Inferior parietal cortex (tissue), 1 donor: ENCODE measurements around the gene PDE2A.

Experiments
- DNase-seq: peaks from one replicate; pipeline ENCODE4 v3.0.0-alpha.2; 2016; ENCODE audit errors: extremely low spot score

Gene PDE2A

DNA sequence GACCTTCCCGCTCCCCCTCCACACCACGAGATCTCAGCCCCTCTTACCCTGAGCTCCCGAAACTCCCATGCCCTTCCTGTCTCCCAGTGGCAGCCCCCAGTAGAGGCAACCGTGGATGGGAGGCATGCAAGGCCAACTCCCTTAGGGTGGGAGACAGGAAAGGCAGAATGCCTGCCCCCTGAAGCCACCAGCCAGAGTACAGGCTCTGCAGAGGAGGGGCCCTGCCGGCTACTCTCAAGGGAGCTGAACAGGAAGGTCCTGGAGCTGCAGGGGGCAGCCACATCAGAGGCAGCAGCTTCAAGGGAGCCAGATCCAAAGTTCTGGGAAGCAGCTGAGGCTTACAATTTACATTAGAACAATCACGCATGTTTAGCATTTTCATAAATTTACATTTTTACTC is 38.3 kb downstream of the PDE2A start:
- no peak for DNase-seq

DNA sequence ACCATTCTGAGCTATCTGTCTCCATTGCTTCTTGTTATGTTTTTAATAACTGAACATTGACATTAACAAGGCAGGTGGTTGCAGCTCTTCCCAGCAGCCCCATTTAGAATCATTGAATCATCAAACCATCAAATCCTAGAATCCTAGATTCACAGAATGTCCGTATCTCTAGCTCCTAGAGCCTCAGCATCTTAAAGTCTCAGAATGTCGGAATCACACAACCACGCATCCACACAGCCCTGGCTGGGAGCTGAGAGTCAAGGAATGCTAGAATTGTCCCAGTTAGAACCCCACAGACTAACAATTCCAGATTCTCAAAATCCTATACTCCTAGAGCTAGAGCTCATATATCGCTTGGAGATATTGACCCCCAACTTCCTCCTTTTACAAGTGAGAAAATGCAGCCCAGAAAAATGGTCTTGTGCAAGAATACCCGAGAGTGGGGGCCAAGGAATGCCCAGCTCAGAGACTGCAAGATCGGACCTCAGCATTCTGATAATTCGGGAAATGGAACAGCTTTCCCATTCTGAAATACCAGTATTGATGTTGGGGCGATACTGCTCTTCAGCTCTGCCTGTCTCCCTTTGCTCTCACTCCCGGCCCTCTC is 38.8 kb downstream of the PDE2A start:
- no peak for DNase-seq

DNA sequence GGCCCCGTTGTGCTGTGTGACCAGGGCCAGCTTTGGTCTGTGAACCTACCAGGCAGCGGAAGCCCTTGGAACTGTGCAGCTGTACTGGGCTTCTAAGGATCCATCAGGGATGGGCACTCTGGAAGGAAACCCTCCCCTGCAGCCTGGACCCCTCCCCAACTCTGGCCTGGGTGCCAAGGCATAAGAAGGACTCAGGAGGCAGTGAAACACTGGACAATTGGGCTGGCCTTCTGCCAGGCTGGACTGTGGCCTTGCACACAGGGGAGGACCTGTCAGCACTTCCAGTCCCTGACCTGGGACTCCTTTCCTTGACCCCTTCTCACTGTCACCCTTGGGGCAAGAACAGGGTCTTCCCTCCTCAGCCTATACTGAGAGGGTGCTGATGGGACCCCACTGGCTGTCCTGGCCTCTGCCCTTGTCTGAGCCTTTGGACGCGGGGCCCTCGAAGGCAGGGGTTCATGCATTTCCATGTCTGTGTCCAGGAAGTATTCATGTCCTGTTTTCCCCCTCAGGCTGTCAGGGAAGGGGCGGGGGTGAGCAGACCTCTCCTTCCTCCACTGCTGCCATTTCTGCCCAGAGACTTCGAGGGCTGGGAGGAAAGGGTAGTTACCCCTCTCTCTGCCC is 39.6 kb downstream of the PDE2A start:
- no peak for DNase-seq

DNA sequence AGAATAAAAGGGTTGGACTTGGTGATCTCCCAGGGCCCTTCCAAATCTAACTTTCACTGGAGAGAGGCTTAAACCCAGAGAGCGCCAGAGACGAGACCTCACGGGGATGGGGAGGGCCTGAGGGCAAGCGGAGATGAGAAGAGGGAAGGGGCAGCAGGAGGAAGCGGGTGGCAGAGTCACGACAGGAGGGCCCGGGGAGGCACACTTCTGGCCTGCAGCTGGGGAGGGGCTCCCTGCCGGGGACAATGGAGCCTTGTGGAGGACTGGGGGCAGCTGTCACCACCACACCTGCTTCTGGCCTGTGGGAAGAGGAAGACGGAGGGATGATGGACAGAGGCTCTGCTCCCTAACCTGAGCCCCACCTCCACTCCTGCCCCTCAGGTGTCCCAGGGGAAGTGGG is 40.2 kb downstream of the PDE2A start:
- DNase-seq, result no peak

DNA sequence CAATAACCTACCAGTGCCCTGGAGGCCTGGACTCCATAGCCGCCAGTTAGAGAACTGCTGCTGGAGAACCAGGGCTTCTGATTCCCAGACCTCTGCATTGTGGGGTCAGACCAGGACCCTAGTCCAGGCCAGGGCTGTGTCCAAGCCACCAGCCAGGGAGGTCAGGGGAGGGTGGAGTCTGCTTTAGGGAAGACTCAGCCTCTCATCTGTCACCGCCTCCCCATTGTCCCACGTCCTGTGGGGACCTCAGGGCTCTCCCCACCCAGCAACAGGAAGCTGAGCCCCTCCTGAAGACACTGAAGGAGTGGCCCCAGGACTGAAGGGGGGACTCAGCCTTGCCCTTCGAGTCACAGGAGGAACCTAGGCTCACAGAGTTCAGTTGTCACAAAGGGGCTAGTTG is 41.2 kb downstream of the PDE2A start:
- no peak for DNase-seq

DNA sequence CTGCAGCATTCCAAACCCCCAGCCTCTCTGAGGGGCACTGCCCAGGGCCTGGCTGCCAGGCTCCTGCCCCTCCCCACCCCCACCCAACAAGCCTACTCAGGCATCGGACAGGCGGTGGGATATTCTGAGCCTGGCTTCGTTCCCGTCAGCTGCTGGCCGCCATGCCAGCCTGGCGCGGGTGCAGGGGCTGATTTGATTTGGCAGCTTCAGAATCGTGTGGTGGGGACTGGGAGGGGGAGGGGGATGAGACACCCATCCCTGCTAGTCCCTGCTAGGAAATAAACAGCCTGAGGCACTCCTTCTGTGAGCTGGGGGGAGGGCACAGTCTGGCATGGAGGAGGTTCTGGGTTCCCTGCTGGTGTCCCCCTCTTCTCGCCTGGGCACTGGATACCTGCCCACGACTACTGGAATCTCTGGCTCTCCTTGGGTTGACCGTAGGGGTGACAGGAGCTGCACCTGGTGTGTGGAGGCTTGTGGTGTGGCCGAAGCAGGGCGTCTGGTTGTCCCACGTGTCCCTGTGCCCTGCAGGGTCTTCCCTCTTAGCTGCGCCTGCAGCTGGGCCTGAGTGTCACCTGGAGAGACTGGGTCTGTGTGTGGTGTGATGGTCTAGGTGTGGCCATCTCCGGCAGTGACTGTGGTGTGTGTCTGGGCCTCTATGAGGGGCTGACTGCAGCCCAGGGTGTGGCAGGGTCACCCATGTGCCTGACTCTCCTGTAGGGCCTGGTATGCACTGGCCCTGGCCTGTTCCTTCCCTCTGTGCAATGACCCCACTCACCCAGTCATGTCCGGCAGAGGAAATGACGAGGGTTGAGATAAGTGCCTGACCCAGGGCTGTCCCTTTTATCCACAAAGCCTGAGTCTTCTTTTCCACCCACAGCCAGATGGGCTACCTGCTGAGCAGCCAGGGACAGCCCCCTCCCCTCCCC is 42.2 kb downstream of the PDE2A start:
- no peak for DNase-seq

DNA sequence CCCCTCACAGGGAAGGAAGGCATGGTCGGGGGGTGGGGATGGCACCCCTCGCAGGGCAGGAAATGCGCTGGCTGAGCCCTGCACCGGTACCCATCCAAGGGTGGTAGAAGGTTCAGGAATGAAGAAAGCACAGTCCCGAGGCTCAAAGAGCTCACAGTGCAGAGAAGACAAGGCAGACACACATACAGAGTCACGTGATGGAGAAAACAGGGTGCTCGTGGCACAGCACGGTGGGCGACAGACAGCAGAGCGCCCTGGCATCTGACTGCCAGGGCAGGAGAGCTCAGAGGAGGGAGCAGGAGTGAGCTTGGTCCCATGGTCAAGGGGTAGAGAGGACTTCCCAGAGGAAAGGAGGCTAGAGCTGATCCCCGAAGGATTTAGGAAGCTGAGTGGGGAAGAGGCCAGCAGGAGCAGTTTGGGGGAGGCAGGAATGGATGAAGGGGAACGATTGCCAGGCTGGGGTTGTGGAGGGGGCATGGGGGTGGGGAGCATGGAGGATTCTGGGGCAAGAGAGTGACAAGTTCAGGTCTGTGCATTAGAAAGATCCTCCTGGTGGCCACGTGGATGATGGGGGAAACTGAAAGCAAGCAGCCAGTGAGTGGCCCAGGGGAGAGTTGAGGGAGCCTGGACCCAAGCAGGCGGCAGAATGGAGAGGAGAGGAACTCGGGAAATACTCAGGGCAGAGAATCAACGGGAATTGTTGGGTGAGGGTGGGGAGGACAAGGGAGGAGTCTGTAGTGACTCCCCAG is 43.9 kb downstream of the PDE2A start:
- peak; percentile 58 for DNase-seq

DNA sequence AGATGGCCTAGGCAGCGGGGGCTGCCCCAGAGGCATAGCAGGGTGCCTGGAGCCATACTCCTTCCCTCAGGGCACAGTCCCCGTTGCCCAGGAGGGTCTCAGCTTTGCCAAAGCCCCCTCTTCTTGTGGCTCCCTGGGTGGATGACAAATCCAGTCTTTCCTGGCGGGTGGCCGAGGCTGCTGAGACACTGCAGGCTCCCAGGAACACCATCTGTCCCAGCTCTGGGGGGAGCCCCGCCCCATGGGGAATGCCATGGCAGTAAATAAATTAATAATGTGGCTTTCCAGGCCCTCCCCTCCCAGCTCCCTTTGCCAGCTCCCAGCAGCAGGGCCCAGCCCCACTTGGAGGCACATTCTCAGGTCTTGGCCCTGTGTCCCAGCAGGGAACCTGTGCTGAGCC is 45.0 kb downstream of the PDE2A start:
- DNase-seq, result peak; percentile 63

DNA sequence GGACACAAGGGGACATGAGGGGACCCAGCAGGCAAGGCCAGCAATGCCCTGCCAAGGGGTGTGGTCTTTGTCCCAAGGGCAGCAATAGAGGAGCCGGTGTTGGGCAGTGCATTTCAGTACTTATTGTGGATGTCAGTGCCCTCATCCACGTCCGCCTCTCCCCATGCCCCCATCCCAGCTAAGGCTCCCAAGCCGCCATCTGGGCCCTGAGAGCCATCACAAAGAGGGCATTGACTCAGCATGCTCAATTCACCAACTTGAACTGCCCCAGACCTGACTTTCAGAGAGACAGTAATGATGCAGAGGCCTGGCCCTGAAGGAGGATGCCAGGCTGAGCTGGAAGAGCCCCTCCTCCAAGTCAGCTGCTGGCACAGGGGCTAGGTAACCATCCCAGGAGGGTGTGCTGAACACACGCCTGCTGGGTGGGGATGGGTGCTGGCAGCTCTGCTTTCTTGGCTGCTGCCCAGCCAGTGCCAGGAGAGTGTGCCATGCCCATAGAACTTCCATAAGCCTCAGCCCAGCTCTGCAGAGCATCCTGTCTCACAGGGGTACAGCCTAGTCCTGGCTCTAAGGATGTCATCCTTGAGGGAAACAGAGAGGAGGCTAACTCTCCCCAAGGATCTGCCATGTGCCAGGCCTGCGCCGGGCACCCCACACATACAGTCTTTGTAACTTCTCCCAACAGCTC is 46.5 kb downstream of the PDE2A start:
- peak; percentile 48 for DNase-seq

DNA sequence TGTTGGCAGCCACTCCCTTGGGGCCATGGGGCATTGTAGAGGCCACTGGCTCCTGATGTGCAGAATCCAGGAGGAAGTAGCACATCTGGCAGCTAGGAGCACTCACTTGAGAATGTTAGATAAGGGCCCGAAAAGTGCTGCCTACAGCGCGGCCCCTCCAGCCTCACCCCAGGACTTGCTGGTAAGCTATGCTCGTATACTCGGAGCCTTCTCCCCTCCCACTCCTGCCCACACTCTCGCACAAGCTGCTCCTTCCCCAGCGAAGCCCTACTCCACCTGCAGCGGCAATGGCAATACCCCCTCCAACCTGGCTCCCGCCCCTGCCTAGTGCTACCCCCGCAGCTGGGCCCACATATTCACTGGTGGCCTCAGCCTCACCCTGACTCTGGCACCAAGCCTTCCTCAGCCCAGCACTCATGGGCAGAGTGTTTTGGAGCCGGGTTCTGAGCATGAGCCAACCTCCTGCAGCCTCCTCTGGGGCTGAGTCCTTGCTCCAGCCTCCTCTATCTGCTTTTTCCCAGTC is 47.7 kb downstream of the PDE2A start:
- no peak for DNase-seq

DNA sequence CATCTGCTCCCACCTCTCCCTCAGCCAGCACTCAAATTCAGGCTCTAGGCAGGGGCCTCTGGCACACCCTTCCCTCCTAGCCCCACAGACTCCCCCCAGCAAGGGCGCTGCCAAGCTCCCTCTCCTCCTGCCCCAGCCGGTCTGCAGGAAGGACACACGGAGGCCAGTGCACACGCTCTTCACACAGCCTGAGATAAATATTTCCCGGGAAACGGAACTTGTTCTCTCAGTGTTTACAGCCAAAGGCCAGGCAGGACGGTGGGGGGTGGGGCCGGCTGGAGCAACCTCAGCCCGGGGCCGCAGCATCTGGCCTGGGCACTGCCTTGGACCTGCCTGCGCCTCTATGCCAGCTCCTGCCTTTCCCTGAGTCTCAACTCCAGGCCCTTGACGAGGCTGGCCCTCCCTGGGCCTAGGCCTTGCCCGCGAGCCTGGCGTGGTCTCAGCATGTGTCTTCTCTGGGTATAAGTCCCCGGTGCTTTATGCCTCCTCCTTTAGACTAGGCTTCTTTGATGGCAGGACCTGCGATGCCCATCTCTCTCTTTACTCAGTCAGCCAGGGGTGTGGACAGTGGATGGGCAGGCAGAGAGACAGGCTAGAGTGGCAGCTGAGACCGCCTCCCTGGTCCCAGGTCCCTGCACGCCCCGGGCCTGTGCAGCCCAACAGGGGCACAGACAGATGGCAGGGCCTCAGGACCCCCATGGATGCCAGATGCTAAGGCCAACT is 48.4 kb downstream of the PDE2A start:
- DNase-seq, result no peak

DNA sequence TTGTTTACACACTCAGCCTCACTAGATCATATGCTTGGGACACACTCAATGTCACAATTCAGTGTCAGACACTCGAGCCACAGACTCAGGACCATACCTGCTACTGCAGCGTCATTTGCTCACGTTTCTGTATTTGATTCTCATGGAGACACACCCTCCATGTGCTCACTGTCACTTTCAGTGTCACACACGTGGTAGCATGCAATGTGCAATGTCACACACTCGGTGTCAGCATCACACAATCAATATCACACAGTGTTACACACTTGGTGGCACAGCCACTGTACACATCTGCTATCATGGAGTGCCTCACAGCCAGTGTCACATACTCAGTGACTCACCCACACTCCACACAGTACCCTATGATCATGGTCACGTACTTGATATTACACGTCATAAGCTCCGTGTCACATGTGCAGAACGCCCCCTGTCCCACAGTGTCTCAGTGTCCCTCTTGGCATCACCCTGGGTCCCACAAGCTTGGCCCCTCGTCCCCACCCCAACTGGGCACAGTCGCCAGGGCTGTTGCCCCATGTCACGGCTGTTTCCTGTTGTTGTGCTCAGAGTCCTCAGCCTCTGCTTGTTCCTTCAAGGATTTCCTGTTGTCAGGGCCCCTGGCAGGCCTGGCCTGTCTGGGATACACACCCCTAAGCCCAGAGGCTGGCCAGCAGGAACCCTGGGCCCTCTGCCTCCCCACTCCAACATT is 49.6 kb downstream of the PDE2A start:
- no peak for DNase-seq

DNA sequence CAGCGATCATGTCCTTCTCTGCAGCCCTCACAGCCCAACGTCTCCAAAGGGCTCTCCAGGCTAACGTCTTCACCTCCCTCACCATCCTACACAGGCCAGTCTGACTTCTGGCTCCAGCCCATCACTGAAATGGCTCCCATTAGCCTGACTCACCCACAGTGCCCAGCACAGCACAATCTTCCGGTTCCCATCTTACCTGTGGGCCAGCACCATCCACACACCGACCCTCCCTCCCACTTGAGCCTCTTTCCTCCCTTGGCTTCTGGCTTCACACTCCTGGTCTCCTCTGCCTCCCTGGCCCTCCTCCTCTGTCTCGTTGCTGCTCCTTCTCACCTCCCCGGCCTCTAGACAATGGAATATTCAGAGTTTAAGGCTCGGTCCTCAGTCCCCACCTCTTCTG is 51.2 kb downstream of the PDE2A start:
- DNase-seq, result no peak

DNA sequence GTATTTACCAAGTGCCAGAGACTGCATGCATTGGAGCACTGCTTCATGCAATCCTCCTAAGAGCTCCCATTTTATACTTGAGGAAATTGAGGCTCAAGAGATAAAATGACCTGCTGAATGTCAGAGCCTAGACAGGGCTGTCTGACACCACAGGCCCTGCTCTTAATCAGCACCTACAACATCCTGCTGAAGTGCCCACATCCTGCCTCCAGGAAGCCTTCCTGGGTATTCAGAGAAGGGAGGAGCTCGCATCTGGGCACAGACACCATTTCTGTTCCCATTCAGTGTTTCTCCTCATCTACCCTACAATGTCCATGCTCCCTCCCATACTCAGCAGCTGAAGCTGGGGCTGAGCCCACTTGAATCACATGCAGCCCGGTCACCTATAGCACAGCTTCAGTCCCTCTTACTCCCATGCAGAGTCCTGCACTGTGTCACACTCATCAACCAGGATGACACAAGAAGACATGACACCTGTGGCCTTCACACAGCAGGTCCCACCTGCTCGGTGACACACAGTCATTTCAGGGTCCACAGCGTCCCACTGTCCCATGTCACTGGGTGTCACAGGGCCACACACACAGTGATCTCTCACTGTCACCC is 53.1 kb downstream of the PDE2A start:
- no peak for DNase-seq

DNA sequence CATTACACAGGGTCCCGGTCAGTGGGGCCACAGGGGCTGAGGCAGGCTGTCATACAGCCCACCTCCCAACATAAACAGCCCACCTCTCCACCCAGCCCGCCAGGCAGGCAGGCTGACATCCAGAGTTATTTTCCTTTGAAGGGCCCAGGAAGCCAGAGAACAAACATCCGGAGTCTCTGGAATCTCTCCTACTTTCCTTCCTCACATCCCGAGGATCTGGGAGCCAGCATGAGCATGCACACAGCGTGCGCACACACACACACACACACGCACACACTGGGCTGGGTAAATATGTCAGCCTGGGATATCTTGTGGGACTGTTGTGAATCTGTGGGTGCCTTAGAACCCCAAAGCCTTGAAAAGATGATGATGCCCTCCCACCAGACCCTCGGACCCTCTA is 55.4 kb downstream of the PDE2A start:
- DNase-seq, result no peak

DNA sequence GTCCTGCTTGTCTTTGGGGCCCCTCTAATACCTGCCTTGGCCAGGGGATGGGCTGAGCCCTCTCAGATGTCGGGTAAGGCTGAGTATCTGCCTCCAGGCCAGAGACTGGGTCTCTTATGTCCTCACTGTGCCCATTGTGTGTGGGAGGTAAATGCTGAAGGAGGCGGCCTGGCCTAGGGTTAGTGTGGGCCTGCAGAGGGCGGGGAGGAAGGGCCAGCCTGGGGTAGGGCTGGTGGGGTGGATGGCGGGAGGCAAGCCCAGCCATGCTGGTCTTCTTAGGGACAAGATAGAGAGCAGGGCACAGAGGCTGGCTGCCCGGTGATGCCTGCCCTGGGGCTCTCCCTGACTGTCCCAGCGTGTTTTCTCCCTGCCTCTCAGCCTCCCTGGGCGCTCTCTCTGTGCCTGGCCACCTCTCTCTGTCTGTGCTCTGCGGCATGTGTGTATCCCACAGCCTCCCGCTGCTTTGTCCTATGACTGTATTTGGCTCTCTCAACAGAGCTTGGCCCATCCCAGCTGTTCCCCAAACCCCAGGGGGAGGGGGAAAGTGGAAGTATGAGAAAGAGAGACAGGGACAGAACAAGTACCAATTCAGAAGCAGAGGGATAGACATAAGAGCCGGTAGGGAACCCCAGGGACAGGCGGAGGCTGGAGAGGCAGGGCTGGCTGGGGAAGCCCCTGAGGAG is 57.0 kb downstream of the PDE2A start:
- peak; percentile 49 for DNase-seq

DNA sequence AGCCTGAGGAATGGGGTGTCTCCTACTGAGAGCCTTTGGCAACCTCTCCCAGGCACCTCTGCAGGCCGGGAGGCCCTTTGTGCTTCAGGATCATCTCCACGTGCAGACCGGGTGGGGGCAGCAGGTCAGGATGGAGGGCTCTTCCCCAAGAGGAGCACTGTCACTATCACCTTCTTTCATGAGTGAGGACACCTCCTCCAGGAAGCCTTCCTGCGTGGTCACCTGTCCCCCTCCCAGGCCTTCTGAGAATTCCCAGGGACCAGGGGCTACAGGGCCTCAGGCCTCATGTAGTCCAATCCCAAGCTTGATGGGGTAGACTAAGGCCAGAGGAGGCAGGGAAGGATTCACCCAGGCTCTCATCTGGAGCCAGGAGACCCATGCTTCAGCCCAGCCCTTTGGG is 57.6 kb downstream of the PDE2A start:
- no peak for DNase-seq

DNA sequence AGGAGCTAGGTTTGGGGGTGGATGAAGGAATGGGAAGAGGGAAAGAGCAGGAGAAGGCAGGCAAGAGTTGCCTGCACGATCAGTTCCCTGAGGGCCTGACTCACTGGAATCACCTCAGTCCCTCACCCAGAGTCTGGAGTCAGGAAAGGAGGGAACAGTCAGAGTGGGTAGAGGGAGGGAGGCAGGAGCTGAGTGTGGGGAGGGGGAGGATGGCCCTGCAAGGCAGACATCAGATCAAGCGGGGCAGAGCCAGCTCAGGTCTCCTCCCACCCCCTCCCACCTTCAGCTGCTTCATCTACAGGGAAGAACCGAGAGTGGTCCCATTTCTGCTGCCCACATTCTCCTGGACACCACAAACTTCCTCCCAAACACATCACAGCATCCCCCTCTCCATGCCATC is 58.9 kb downstream of the PDE2A start:
- DNase-seq, result no peak

DNA sequence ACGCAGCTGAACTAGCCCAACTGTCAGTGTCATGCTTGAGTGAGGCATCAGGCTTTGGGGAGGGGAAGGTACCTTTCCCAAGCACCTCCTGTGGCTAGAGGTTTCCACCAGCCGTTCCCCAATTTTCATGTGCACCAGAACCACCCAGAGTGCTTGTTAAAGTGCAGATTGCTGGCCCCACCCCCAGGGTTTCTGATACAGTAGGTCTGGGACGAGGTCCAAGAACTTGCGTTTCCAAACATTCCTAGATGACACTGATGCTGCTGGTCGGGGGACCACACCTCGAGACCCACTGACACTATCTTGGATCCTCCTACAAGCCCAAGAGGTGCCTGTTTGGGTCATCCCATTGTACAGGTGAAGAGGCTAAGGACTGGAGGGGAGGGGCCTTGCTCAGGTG is 59.8 kb downstream of the PDE2A start:
- no peak for DNase-seq
